GM12878 (cell line): Measurements from ENCODE around the gene ZSCAN5B. TPM values are rescaled to one million over a fixed set of nuclear protein-coding genes. Genes with fewer than 3 reads are reported as not detected.
"Not testable (repeated sequence)": the region's sequence is repeated elsewhere in the genome, so short reads cannot be mapped to it uniquely, and the experiment has no call there.

Experiments used
- ATAC-seq: fragments of 200-7000 bp; cut with Tn5 transposase; 3 replicates; pipeline ENCODE4 v1.9.1; 2020; ENCODE audit warnings: mild to moderate bottlenecking, moderate library complexity
- BruUV-seq: library from RNA; stranded (reverse); fragments of 400-500 nt; replicated peaks from 2 replicates; lab custom pipeline; 2021; lab: Mats Ljungman, UMichigan
- CTCF ChIA-PET: fragments of 300-600 bp; sonication (Branson Sonifier 250); formaldehyde crosslinking; extraction: SDS; loops from one replicate; lab custom pipeline; 2021; ENCODE audit warnings: inconsistent platforms; lab: Yijun Ruan, JAX
- POLR2A ChIA-PET: fragments of 350-600 bp; formaldehyde crosslinking; extraction: SDS; loops from one replicate; lab custom pipeline; 2021; ENCODE audit warnings: inconsistent platforms; lab: Charles Lee
- RAD21 ChIA-PET: fragments of 300-600 bp; sonication (Branson Sonifier 250); formaldehyde crosslinking; loops from one replicate; lab custom pipeline; 2023; ENCODE audit warnings: antibody characterized with exemption; ENCODE audit not compliant: unreplicated experiment; lab: Charles Lee
- SMC1A ChIA-PET: fragments of 300-600 bp; sonication (Branson Sonifier 250); formaldehyde crosslinking; loops from one replicate; lab custom pipeline; 2023; ENCODE audit not compliant: unreplicated experiment, uncharacterized antibody; lab: Charles Lee
- DNase-seq: peaks from one replicate; pipeline ENCODE4 v3.0.0-alpha.2; 2011; ENCODE audit warnings: low read depth, low spot score
- FAIRE-seq: peaks from 3 replicates; lab custom pipeline; 2011; peaks lifted over from hg19 to GRCh38; lab: Jason Lieb, UNC
- H2AFZ ChIP-seq: 2 replicates; pipeline ENCODE4 v1.6.0; 2011; ENCODE audit warnings: low read depth, low read length, control low read depth; ENCODE audit not compliant: control insufficient read depth
- H3K27ac ChIP-seq: 2 replicates; pipeline ENCODE4 v1.5.1; 2011; ENCODE audit warnings: control low read depth; ENCODE audit not compliant: control insufficient read depth, insufficient read depth
- H3K27me3 ChIP-seq, 2 experiments: replicated peaks in 1 of 2; 2 replicates each; pipeline versions ENCODE4 v1.6.0 to v1.6.1; 2011; ENCODE audit warnings: low read length in 1 of 2; ENCODE audit not compliant: control insufficient read depth in 2 of 2, insufficient read depth in 2 of 2
- H3K36me3 ChIP-seq, 2 experiments: 2 replicates each; pipeline ENCODE4 v1.5.1; 2011; ENCODE audit warnings: low read length in 1 of 2; ENCODE audit not compliant: control insufficient read depth in 2 of 2, insufficient read depth in 2 of 2
- H3K4me1 ChIP-seq: 2 replicates; pipeline ENCODE4 v1.6.1; 2011; ENCODE audit warnings: mild to moderate bottlenecking, low read length, moderate library complexity, mixed read lengths; ENCODE audit not compliant: control insufficient read depth, insufficient read depth
- H3K4me2 ChIP-seq: 2 replicates; pipeline ENCODE4 v1.6.0; 2011; ENCODE audit warnings: control low read depth; ENCODE audit not compliant: control insufficient read depth, insufficient read depth
- H3K4me3 ChIP-seq: fragments of 200-600 bp; sonication (generic); 2 replicates; pipeline ENCODE4 v1.5.1; 2016
- H3K79me2 ChIP-seq: 2 replicates; pipeline ENCODE4 v1.6.0; 2011; ENCODE audit warnings: low read length; ENCODE audit not compliant: control insufficient read depth, insufficient read depth
- H3K9ac ChIP-seq: 2 replicates; pipeline ENCODE4 v1.8.0; 2011; ENCODE audit warnings: low read length, control low read depth, mixed read lengths; ENCODE audit not compliant: control insufficient read depth, insufficient read depth
- H3K9me3 ChIP-seq: replicated peaks from 3 replicates; pipeline ENCODE4 v1.5.1; 2011; ENCODE audit warnings: mild to moderate bottlenecking, low read length; ENCODE audit not compliant: control insufficient read depth, insufficient read depth
- H4K20me1 ChIP-seq: 2 replicates; pipeline ENCODE4 v1.6.0; 2011; ENCODE audit not compliant: control insufficient read depth, insufficient read depth
- ATF7 ChIP-seq: fragments of 450-650 bp; IDR thresholded peaks from 2 replicates; pipeline ENCODE4 v1.6.1; 2016; ENCODE audit warnings: low read depth, mild to moderate bottlenecking
- BHLHE40 ChIP-seq, 2 experiments: fragments of 450-650 bp in 1 of 2; IDR thresholded peaks; 2 replicates each; pipeline ENCODE4 v1.6.1; 2011 to 2017; ENCODE audit warnings: low read depth in 2 of 2, borderline replicate concordance in 1 of 2, improper control_type of control experiment in 1 of 2, low read length in 1 of 2, mild to moderate bottlenecking in 1 of 2
- CHD4 ChIP-seq: fragments of 200-600 bp; sonication (generic); IDR thresholded peaks from 2 replicates; pipeline ENCODE4 v1.6.1; 2016; ENCODE audit warnings: mild to moderate bottlenecking
- IKZF2 ChIP-seq, 2 experiments: fragments of 450-650 bp; IDR thresholded peaks; 2 replicates each; pipeline ENCODE4 v1.6.1; 2017; ENCODE audit warnings: mild to moderate bottlenecking in 2 of 2, moderate library complexity in 2 of 2
- IRF5 ChIP-seq: fragments of 450-650 bp; IDR thresholded peaks from 2 replicates; pipeline ENCODE4 v1.6.1; 2017; ENCODE audit warnings: borderline replicate concordance
- MXI1 ChIP-seq: fragments of 150-350 bp; IDR thresholded peaks from 2 replicates; pipeline ENCODE4 v1.6.1; 2011; ENCODE audit warnings: low read depth, mild to moderate bottlenecking, inconsistent platforms, low read length, improper control_type of control experiment
- NFYA ChIP-seq: IDR thresholded peaks from 2 replicates; pipeline ENCODE4 v1.6.1; 2011; ENCODE audit warnings: low read depth, mild to moderate bottlenecking, low read length, improper control_type of control experiment, borderline replicate concordance
- PAX5 ChIP-seq: IDR thresholded peaks from 2 replicates; pipeline ENCODE4 v1.6.1; 2011; ENCODE audit warnings: low read depth, low read length, borderline replicate concordance
- PKNOX1 ChIP-seq: fragments of 450-650 bp; IDR thresholded peaks from 2 replicates; pipeline ENCODE4 v1.6.1; 2016; ENCODE audit warnings: mild to moderate bottlenecking
- POLR2A ChIP-seq: IDR thresholded peaks from 2 replicates; pipeline ENCODE4 v1.6.1; 2011; ENCODE audit warnings: low read depth, mild to moderate bottlenecking, low read length
- SKIL ChIP-seq: fragments of 450-650 bp; IDR thresholded peaks from 2 replicates; pipeline ENCODE4 v1.6.1; 2017; ENCODE audit warnings: mild to moderate bottlenecking, low read depth, inconsistent platforms; ENCODE audit not compliant: poor library complexity, severe bottlenecking
- STAT1 ChIP-seq: fragments of 450-650 bp; conservative IDR thresholded peaks from 2 replicates; pipeline ENCODE4 v1.6.1; 2014; ENCODE audit warnings: antibody characterized with exemption, mild to moderate bottlenecking
- TARDBP ChIP-seq: IDR thresholded peaks from 2 replicates; pipeline ENCODE4 v1.6.1; 2016; ENCODE audit warnings: borderline replicate concordance
- TCF7 ChIP-seq: IDR thresholded peaks from 2 replicates; pipeline ENCODE4 v1.6.1; 2014; ENCODE audit warnings: antibody characterized with exemption, borderline replicate concordance
- ZNF24 ChIP-seq: fragments of 450-650 bp; IDR thresholded peaks from 2 replicates; pipeline ENCODE4 v1.6.1; 2017; ENCODE audit warnings: antibody characterized with exemption, mild to moderate bottlenecking
- ZZZ3 ChIP-seq: IDR thresholded peaks from 2 replicates; pipeline ENCODE4 v1.6.1; 2011; ENCODE audit warnings: low read depth; ENCODE audit not compliant: control insufficient read depth, insufficient read length
- WGBS: methylation state at CpG from one replicate; pipeline ENCODE4 v1.1.6; 2016; ENCODE audit warnings: low lambda C conversion rate; ENCODE audit not compliant: insufficient replicate concordance, insufficient coverage; ENCODE audit errors: missing lambda C conversion rate; 5-methylcytosine and 5-hydroxymethylcytosine counted together
- in situ Hi-C: fragments of 300-500 bp; cut with MboI; formaldehyde crosslinking; loops from 9 replicates; pipeline ENCODE4 v1.14.3; 2018; ENCODE audit warnings: mixed read lengths
- intact Hi-C: fragments of 100-400 bp; cut with micrococcal nuclease; formaldehyde crosslinking; loops from one replicate; pipeline ENCODE4 v1.14.2; 2022; ENCODE audit not compliant: unreplicated experiment
- polyA plus RNA-seq, 11 experiments: library from polyadenylated mRNA; depleted of rRNA in 4 of 11; unstranded in 6 of 11; stranded (reverse) in 5 of 11; fragments of >200 nt; fragmentation: Nextera tagmentation in 4 of 11; fragmentation: Illumina TruSeq in 1 of 11; extraction: Ambion mirVana in 4 of 11; extraction: Trizol in 1 of 11; gene quantifications; 1 replicate in 1 of 11; 2 replicates in 10 of 11; pipeline versions ENCODE4 v1.2.1 to v1.2.3, GENCODE V29; 2011 to 2016; ENCODE audit warnings: inconsistent platforms in 2 of 11, missing spikeins in 2 of 11, low read depth in 1 of 11
- total RNA-seq, 4 experiments: library from RNA; depleted of rRNA in 3 of 4; stranded (reverse); fragments of >200 nt in 3 of 4; fragmentation: Illumina TruSeq in 1 of 4; extraction: Trizol in 1 of 4; gene quantifications; 2 replicates each; pipeline versions ENCODE4 v1.2.1 to v1.2.3, GENCODE V29; 2013 to 2021

ZSCAN5B gene
- total and polyA plus RNA-seq, 10 of the 15 experiments (the other 5 are each of a cell fraction or from before 2014, with no cell fraction given): 0.04 TPM; not detected in 9

GRCh38 chr19:56176881-56177280 lies 20.7 kb downstream of the ZSCAN5B start:
- ATAC-seq (no peak), FAIRE-seq (no peak), DNase-seq (no peak)
- Histone ChIP-seq H3K27ac (no peak overlapping the region), H3K27me3 (no peaks in the 10 kb centered on the region; a peak in 1 of 4 replicates), H4K20me1 (no peaks in the 10 kb centered on the region), H3K36me3 (no peaks in the 10 kb centered on the region), H3K9ac (no peak overlapping the region), H3K4me3 (no peak overlapping the region), H3K79me2 (no peaks in the 10 kb centered on the region), H3K4me2 (no peak overlapping the region), H2AFZ (no peak overlapping the region), H3K4me1 (no peaks in the 10 kb centered on the region), H3K9me3 (no peaks in the 10 kb centered on the region)
- in situ Hi-C loops (no loop called here), intact Hi-C loops (no loop called here)
- CTCF ChIA-PET: interaction anchor here (0.6 to 1.6 kb wide), 3 partner anchors 16 to 156 kb away, joined by 3 to 5 read pairs (median 3); no protein-coding TSS in a partner anchor
- RAD21 ChIA-PET: no interaction called here
- no TSS peak for BruUV-seq
- SMC1A ChIA-PET: no interaction called here
- no peak for TF ChIP-seq STAT1
- TF ChIP-seq IRF5: no peak
- no peak for TF ChIP-seq TARDBP
- TF ChIP-seq NFYA: no peak
- no peak for TF ChIP-seq SKIL
- no peak for TF ChIP-seq CHD4
- no peak for TF ChIP-seq ZZZ3
- TF ChIP-seq PAX5: no peak
- TF ChIP-seq MXI1: no peak
- TF ChIP-seq PKNOX1: no peak
- no peak for TF ChIP-seq IKZF2 (IDR thresholded peaks at IDR 0.05)
- no peak for TF ChIP-seq TCF7
- TF ChIP-seq BHLHE40 (IDR thresholded peaks at IDR 0.05; ENCODE audit: borderline replicate concordance in 1 of 2, low read depth in 2 of 2, low read length in 1 of 2): no peak
- no peak for TF ChIP-seq ZNF24
- TF ChIP-seq POLR2A: no peak
- no peak for TF ChIP-seq ATF7
- POLR2A ChIA-PET: no interaction called here
- 67% methylated on average over 18 of the region's 18 CpGs for WGBS

GRCh38 chr19:56176310-56176709 lies 21.3 kb downstream of the ZSCAN5B start:
- POLR2A ChIA-PET, H3K27me3 ChIP-seq, DNase-seq, SMC1A ChIA-PET, intact Hi-C loops, BruUV-seq, H3K27ac ChIP-seq, H3K4me1 ChIP-seq, FAIRE-seq, H2AFZ ChIP-seq, H3K4me3 ChIP-seq, H3K9me3 ChIP-seq, ATAC-seq, H3K4me2 ChIP-seq, H4K20me1 ChIP-seq, in situ Hi-C loops, RAD21 ChIA-PET, H3K36me3 ChIP-seq, H3K9ac ChIP-seq, H3K79me2 ChIP-seq: not testable (repeated sequence)
- CTCF ChIA-PET: interaction anchor here (1.2 kb wide), 1 partner anchor 17 kb away, joined by 3 read pairs; no protein-coding TSS in a partner anchor
- 63% methylated on average over 11 of the region's 11 CpGs for WGBS
